Hepatocyte (in vitro differentiated cells): Measurements from ENCODE around the gene MEF2A. TPM values are rescaled to one million over a fixed set of nuclear protein-coding genes. Genes with fewer than 3 reads are reported as not detected.
A peak's percentile ranks its signal among the peaks of the same experiment; 100 is the strongest.

Experiments
- DNase-seq: peaks from one replicate; pipeline ENCODE4 v3.0.0-alpha.2; 2016; ENCODE audit warnings: low spot score
- H2AFZ ChIP-seq: fragments of 200-600 bp; sonication (generic); 2 replicates; pipeline ENCODE4 v1.6.0; 2016; ENCODE audit warnings: antibody characterized with exemption, mild to moderate bottlenecking
- H3K27ac ChIP-seq: fragments of 200-600 bp; sonication (generic); 2 replicates; pipeline ENCODE4 v1.5.1; 2016; ENCODE audit warnings: mild to moderate bottlenecking
- H3K27me3 ChIP-seq: fragments of 200-600 bp; sonication (generic); 2 replicates; pipeline ENCODE4 v1.6.1; 2016
- H3K36me3 ChIP-seq: fragments of 200-600 bp; sonication (generic); replicated peaks from 2 replicates; pipeline ENCODE4 v1.5.1; 2016; ENCODE audit warnings: low read depth; ENCODE audit not compliant: insufficient read depth
- H3K4me1 ChIP-seq: fragments of 200-600 bp; sonication (generic); 2 replicates; pipeline ENCODE4 v1.5.1; 2016; ENCODE audit warnings: mild to moderate bottlenecking, moderate library complexity; ENCODE audit not compliant: insufficient read depth
- H3K4me2 ChIP-seq: fragments of 200-600 bp; sonication (generic); 2 replicates; pipeline ENCODE4 v1.6.0; 2016
- H3K4me3 ChIP-seq: fragments of 200-600 bp; sonication (generic); 2 replicates; pipeline ENCODE4 v1.5.1; 2016; ENCODE audit warnings: mild to moderate bottlenecking
- H3K79me2 ChIP-seq: fragments of 200-600 bp; sonication (generic); 2 replicates; pipeline ENCODE4 v1.6.0; 2017; ENCODE audit warnings: mild to moderate bottlenecking
- H3K9me2 ChIP-seq: fragments of 200-600 bp; sonication (generic); replicated peaks from 2 replicates; pipeline ENCODE4 v1.6.0; 2017; ENCODE audit warnings: mild to moderate bottlenecking; ENCODE audit not compliant: insufficient read depth
- H3K9me3 ChIP-seq: fragments of 200-600 bp; sonication (generic); 2 replicates; pipeline ENCODE4 v1.5.1; 2016; ENCODE audit warnings: low read depth, mild to moderate bottlenecking
- H4K20me1 ChIP-seq: fragments of 200-600 bp; sonication (generic); 2 replicates; pipeline ENCODE4 v1.6.0; 2016; ENCODE audit warnings: mild to moderate bottlenecking; ENCODE audit not compliant: insufficient read depth, poor library complexity, severe bottlenecking
- EZH2 ChIP-seq: fragments of 200-600 bp; sonication (generic); IDR thresholded peaks from 2 replicates; pipeline ENCODE4 v1.6.1; 2016; ENCODE audit warnings: antibody characterized with exemption, mild to moderate bottlenecking, borderline replicate concordance
- EZH2phosphoT487 ChIP-seq: fragments of 200-600 bp; sonication (generic); IDR thresholded peaks from one replicate; pipeline ENCODE4 v1.6.1; 2018; ENCODE audit warnings: antibody characterized with exemption, mild to moderate bottlenecking, low read depth, moderate library complexity; ENCODE audit not compliant: unreplicated experiment, severe bottlenecking
- whole genome bisulfite sequencing: methylation state at CpG from one replicate; pipeline ENCODE4 v1.1.6; 2016; ENCODE audit warnings: low lambda C conversion rate; ENCODE audit errors: missing lambda C conversion rate; 5-methylcytosine and 5-hydroxymethylcytosine counted together
- polyA plus RNA-seq: library from polyadenylated mRNA; unstranded; fragments of >200 nt; fragmentation: Nextera tagmentation; extraction: Ambion mirVana; gene quantifications from 2 replicates; pipeline ENCODE4 v1.2.1, GENCODE V29; 2016
- total RNA-seq: library from RNA; depleted of rRNA; stranded (reverse); fragments of >200 nt; gene quantifications from 2 replicates; pipeline ENCODE4 v1.2.3, GENCODE V29; 2014
- TF ChIP-seq, protein P1 (sequence below): fragments of 200-600 bp; sonication (generic); IDR thresholded peaks from 2 replicates; pipeline ENCODE4 v1.5.1; 2016; ENCODE audit warnings: antibody characterized with exemption, mild to moderate bottlenecking; ENCODE audit not compliant: poor library complexity

MEF2A gene
- total and polyA plus RNA-seq, 2 experiments from 2014 or later = 20.4 to 56.7 TPM

DNA sequence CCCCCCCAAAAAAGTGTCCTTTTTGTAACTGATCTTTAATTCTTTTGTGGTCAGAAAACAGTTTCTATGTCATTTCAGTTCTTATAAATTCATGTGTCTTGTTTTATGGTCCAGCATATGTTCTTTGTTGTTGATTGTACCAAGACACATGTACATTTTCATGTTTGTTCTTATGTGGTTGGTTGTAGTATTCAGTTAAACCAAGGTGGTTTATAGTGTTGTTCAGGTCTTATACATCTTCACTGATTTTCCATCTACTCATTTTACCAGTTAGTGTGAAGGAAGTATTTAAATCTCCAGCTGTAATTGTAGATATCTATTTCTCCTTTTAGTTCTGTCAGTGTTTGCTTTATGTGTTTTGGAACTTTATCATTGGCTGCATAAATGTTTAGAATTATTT is 24.0 kb downstream of the MEF2A start:
- Histone ChIP-seq H2AFZ (no peak overlapping the region), H3K27ac (no peak overlapping the region), H4K20me1 (peaks cover 38% of the 10 kb centered on the region), H3K4me2 (no peak overlapping the region), H3K9me2 (no peaks in the 10 kb centered on the region), H3K4me3 (no peak overlapping the region), H3K36me3 (no peaks in the 10 kb centered on the region), H3K9me3 (no peaks in the 10 kb centered on the region), H3K4me1 (peaks cover 5% of the 10 kb centered on the region), H3K27me3 (no peaks in the 10 kb centered on the region), H3K79me2 (peaks cover 100% of the 10 kb centered on the region)
- TF ChIP-seq EZH2phosphoT487 (no peak), EZH2 (no peak)
- TF ChIP-seq, protein P1, sequence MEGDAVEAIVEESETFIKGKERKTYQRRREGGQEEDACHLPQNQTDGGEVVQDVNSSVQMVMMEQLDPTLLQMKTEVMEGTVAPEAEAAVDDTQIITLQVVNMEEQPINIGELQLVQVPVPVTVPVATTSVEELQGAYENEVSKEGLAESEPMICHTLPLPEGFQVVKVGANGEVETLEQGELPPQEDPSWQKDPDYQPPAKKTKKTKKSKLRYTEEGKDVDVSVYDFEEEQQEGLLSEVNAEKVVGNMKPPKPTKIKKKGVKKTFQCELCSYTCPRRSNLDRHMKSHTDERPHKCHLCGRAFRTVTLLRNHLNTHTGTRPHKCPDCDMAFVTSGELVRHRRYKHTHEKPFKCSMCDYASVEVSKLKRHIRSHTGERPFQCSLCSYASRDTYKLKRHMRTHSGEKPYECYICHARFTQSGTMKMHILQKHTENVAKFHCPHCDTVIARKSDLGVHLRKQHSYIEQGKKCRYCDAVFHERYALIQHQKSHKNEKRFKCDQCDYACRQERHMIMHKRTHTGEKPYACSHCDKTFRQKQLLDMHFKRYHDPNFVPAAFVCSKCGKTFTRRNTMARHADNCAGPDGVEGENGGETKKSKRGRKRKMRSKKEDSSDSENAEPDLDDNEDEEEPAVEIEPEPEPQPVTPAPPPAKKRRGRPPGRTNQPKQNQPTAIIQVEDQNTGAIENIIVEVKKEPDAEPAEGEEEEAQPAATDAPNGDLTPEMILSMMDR = no peak
- DNase-seq = no peak

DNA sequence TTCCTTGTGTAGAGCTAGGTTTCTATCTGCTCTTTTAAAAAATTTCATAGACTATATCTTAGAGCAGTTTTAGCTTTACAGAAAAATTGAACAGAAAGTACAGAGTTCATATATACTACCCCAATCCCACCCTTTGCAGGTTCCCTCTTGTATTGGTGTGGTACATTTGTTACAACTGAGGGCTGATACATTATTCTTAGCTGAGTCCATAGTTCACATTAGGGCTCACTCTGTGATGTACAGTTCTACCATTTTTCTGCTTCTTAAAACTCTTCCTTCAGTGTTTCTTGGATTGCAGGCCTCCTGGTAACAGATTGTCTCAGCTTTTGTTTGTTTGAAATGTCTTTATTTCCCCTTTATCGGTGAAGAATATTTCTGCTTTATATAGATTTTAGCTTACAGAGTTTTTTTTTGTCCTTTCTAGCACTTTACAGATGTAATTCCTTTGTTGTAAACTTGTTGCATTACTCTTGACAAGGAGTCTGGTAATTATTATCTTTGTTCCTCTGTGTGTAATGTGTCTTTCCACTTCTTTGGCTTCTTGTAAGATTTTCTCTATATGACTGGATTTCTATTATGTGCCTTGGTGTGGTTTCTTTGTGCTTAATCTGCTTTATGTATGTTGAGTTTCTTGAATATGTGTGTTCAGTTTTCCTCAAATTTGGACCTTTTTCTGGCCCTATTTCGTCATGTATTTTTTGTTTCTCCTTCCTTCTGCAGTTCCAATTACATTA is 25.3 kb downstream of the MEF2A start:
- H4K20me1 ChIP-seq = peaks cover 40% of the 10 kb centered on the region

GRCh38 chr15:99592145-99592791 is 26.5 kb downstream of the MEF2A start:
- no peak for DNase-seq
- H3K4me2 ChIP-seq = peak overlapping the region; percentile 42

More for the DNA sequence above, 25.3 kb downstream of the MEF2A start:
- TF ChIP-seq EZH2 = no peak
- TF ChIP-seq EZH2phosphoT487 = no peak
- TF ChIP-seq, protein P1 = no peak
- WGBS = 88% methylated on average over 2 of the region's 2 CpGs
- Histone ChIP-seq H3K27ac (peak overlapping the region; percentile 22), H2AFZ (no peak overlapping the region), H3K27me3 (no peaks in the 10 kb centered on the region), H3K79me2 (peaks cover 100% of the 10 kb centered on the region), H3K4me3 (no peak overlapping the region), H3K9me3 (no peaks in the 10 kb centered on the region), H3K4me1 (peaks cover 5% of the 10 kb centered on the region), H3K9me2 (no peaks in the 10 kb centered on the region), H3K36me3 (no peaks in the 10 kb centered on the region), H3K4me2 (no peak overlapping the region)
- DNase-seq = no peak

More at GRCh38 chr15:99592145-99592791, 26.5 kb downstream of the MEF2A start:
- no peaks in the 10 kb centered on the region for H3K27me3 ChIP-seq
- 81% methylated on average over 6 of the region's 6 CpGs for WGBS
- TF ChIP-seq, protein P1 = no peak
- TF ChIP-seq EZH2 = no peak
- no peak for TF ChIP-seq EZH2phosphoT487
- no peaks in the 10 kb centered on the region for H3K36me3 ChIP-seq
- H3K9me3 ChIP-seq = no peaks in the 10 kb centered on the region
- peak overlapping the region; percentile 35 for H3K27ac ChIP-seq
- peaks cover 36% of the 10 kb centered on the region for H4K20me1 ChIP-seq
- H3K9me2 ChIP-seq = no peaks in the 10 kb centered on the region
- H3K4me1 ChIP-seq = peaks cover 5% of the 10 kb centered on the region
- H2AFZ ChIP-seq = no peak overlapping the region
- peaks cover 100% of the 10 kb centered on the region for H3K79me2 ChIP-seq
- H3K4me3 ChIP-seq = no peak overlapping the region
